Prostate gland (tissue), 2 donors: ENCODE data around the gene PIGN. TPM values are rescaled to one million over a fixed set of nuclear protein-coding genes. Genes with fewer than 3 reads are reported as not detected.

Experiments
- DNase-seq: peaks from one replicate; pipeline ENCODE4 v3.0.0-alpha.2; 2019; ENCODE audit warnings: low spot score
- H3K27ac ChIP-seq, 2 donors: fragments of 200-600 bp; sonication (generic); 2 replicates each; pipeline ENCODE4 v1.5.1; 2017 to 2019
- H3K27me3 ChIP-seq: fragments of 200-600 bp; sonication (generic); replicated peaks from 2 replicates; pipeline ENCODE4 v1.5.1; 2019; ENCODE audit not compliant: insufficient read depth
- H3K36me3 ChIP-seq, 2 donors: fragments of 200-600 bp; sonication (generic); 1 replicate in 1 of 2; 2 replicates in 1 of 2; pipeline versions ENCODE4 v1.5.1 to v1.8.1; 2017 to 2019
- H3K4me1 ChIP-seq: fragments of 200-600 bp; sonication (generic); replicated peaks from 2 replicates; pipeline ENCODE4 v1.5.1; 2019
- H3K4me3 ChIP-seq, 2 donors: fragments of 200-600 bp; sonication (generic); 2 replicates each; pipeline ENCODE4 v1.5.1; 2017 to 2019
- H3K9me3 ChIP-seq: fragments of 200-600 bp; sonication (generic); 2 replicates; pipeline ENCODE4 v1.5.1; 2017
- CTCF ChIP-seq, 4 experiments: fragments of 200-600 bp in 2 of 4; fragments of 450-650 bp in 2 of 4; sonication (generic) in 2 of 4; IDR thresholded peaks; 1 replicate in 3 of 4; 2 replicates in 1 of 4; pipeline ENCODE4 v1.5.1; 2016 to 2019; ENCODE audit warnings: antibody characterized with exemption in 4 of 4, mild to moderate bottlenecking in 2 of 4, moderate library complexity in 2 of 4
- POLR2A ChIP-seq: fragments of 450-650 bp; IDR thresholded peaks from one replicate; pipeline ENCODE4 v1.6.1; 2016; ENCODE audit warnings: antibody characterized with exemption, mild to moderate bottlenecking
- POLR2AphosphoS5 ChIP-seq: sonication (generic); formaldehyde crosslinking; IDR thresholded peaks from one replicate; pipeline ENCODE4 v1.6.1; 2017; ENCODE audit warnings: antibody characterized with exemption
- WGBS: methylation state at CpG from one replicate; pipeline ENCODE4 v1.1.5; 2018; 5-methylcytosine and 5-hydroxymethylcytosine counted together
- intact Hi-C: fragments of 100-400 bp; cut with DNase I; formaldehyde crosslinking; loops from one replicate; pipeline ENCODE4 v1.14.2; 2022
- total RNA-seq, 2 donors: library from RNA; depleted of rRNA; stranded (reverse); fragments of >200 nt; gene quantifications; one replicate each; pipeline ENCODE4 v1.1.0, GENCODE V29; 2016

Gene PIGN
- total RNA-seq, 2 donors from 2014 or later, result 30.3 to 39.6 TPM

GRCh38 chr18:62018034-62018758, 168.7 kb downstream of the PIGN start:
- 42% methylated on average over 9 of the region's 9 CpGs for WGBS
- H3K9me3 ChIP-seq, result no peaks in the 10 kb centered on the region
- H3K36me3 ChIP-seq, result no peaks in the 10 kb centered on the region
- H3K4me3 ChIP-seq, result no peak overlapping the region
- no peaks in the 10 kb centered on the region for H3K4me1 ChIP-seq
- no peak for TF ChIP-seq CTCF (IDR thresholded peaks at IDR 0.05)
- TF ChIP-seq POLR2AphosphoS5, result peak; percentile 29
- intact Hi-C loops, result no loop called here
- no peaks in the 10 kb centered on the region for H3K27me3 ChIP-seq
- peak; percentile 12 for DNase-seq
- H3K27ac ChIP-seq, result no peak overlapping the region

- intact Hi-C loops, result no loop called here
- Histone ChIP-seq H3K27ac (no peak overlapping the region), H3K4me1 (no peaks in the 10 kb centered on the region), H3K9me3 (no peaks in the 10 kb centered on the region), H3K4me3 (no peak overlapping the region), H3K27me3 (no peaks in the 10 kb centered on the region), H3K36me3 (no peaks in the 10 kb centered on the region)
- DNase-seq, result no peak
- TF ChIP-seq CTCF (IDR thresholded peaks at IDR 0.05) (no peak), POLR2A (no peak), POLR2AphosphoS5 (no peak)
- 49% methylated on average over 6 of the region's 6 CpGs for WGBS
Observed at GRCh38 chr18:62017618-62018017, 169.2 kb downstream of the PIGN start.

GRCh38 chr18:62011416-62011815, 175.4 kb downstream of the PIGN start:
- WGBS, result 89% methylated on average over 6 of the region's 6 CpGs
- Histone ChIP-seq H3K27me3 (no peaks in the 10 kb centered on the region), H3K4me1 (no peaks in the 10 kb centered on the region), H3K36me3 (no peaks in the 10 kb centered on the region), H3K9me3 (no peaks in the 10 kb centered on the region), H3K27ac (no peak overlapping the region), H3K4me3 (no peak overlapping the region)
- DNase-seq, result no peak
- TF ChIP-seq POLR2AphosphoS5 (no peak), CTCF (IDR thresholded peaks at IDR 0.05) (no peak), POLR2A (no peak)
- intact Hi-C loops, result no loop called here

- no peak for DNase-seq
- H3K4me1 ChIP-seq, result no peaks in the 10 kb centered on the region
- WGBS, result 82% methylated on average over 3 of the region's 3 CpGs
- no peak overlapping the region for H3K4me3 ChIP-seq
- H3K27ac ChIP-seq, result no peak overlapping the region
- H3K36me3 ChIP-seq, result no peaks in the 10 kb centered on the region
- TF ChIP-seq POLR2A (no peak), POLR2AphosphoS5 (no peak)
- H3K27me3 ChIP-seq, result no peaks in the 10 kb centered on the region
- intact Hi-C loops, result no loop called here
- H3K9me3 ChIP-seq, result no peaks in the 10 kb centered on the region
Observed at GRCh38 chr18:62009521-62009920, 177.3 kb downstream of the PIGN start.

GRCh38 chr18:62001396-62001795, 185.5 kb downstream of the PIGN start:
- TF ChIP-seq POLR2AphosphoS5 (no peak), POLR2A (no peak), CTCF (IDR thresholded peaks at IDR 0.05) (no peak)
- Histone ChIP-seq H3K36me3 (no peaks in the 10 kb centered on the region), H3K27ac (no peak overlapping the region), H3K4me3 (no peak overlapping the region), H3K9me3 (no peaks in the 10 kb centered on the region), H3K4me1 (no peaks in the 10 kb centered on the region), H3K27me3 (no peaks in the 10 kb centered on the region)
- no peak for DNase-seq
- intact Hi-C loops, result no loop called here
